HEK293 (cell line): ENCODE data around the gene ATF5.

ENCODE experiments used
- CTCF ChIA-PET: fragments of 350-600 bp; formaldehyde crosslinking; extraction: SDS; loops from one replicate; lab custom pipeline; 2021; ENCODE audit warnings: antibody characterized with exemption; lab: Yijun Ruan, JAX
- POLR2A ChIA-PET: fragments of 300-600 bp; formaldehyde crosslinking; extraction: SDS; loops from one replicate; lab custom pipeline; 2020; ENCODE audit warnings: antibody characterized with exemption, inconsistent platforms; lab: Yijun Ruan, JAX
- H3K27ac ChIP-seq: fragments of 200-500 bp; sonication (Bioruptor generic); 2 replicates; pipeline ENCODE4 v1.5.1; 2014; ENCODE audit warnings: low read depth, low read length, control low read depth, inconsistent platforms; ENCODE audit errors: extremely low read depth
- H3K36me3 ChIP-seq, 2 experiments: fragments of 200-500 bp in 1 of 2; sonication (Bioruptor generic) in 1 of 2; 1 replicate in 1 of 2; 2 replicates in 1 of 2; pipeline ENCODE4 v1.5.1; 2014 to 2017; ENCODE audit warnings: inconsistent platforms in 2 of 2, low read length in 2 of 2; ENCODE audit not compliant: control insufficient read depth in 2 of 2, insufficient read depth in 1 of 2
- H3K4me1 ChIP-seq: fragments of 200-500 bp; sonication (Bioruptor generic); 2 replicates; pipeline ENCODE4 v1.5.1; 2014; ENCODE audit warnings: mild to moderate bottlenecking, low read length, inconsistent platforms; ENCODE audit not compliant: control insufficient read depth, insufficient read depth
- H3K4me3 ChIP-seq: 2 replicates; pipeline ENCODE4 v1.5.1; 2011; ENCODE audit warnings: low read depth, mild to moderate bottlenecking, control low read depth, low read length, moderate library complexity
- H3K9me3 ChIP-seq: fragments of 200-500 bp; sonication (Bioruptor generic); 2 replicates; pipeline ENCODE4 v1.5.1; 2014; ENCODE audit warnings: low read depth, low read length, inconsistent platforms; ENCODE audit not compliant: control insufficient read depth, insufficient read depth
- FEZF1 ChIP-seq: fragments of 450-650 bp; formaldehyde crosslinking; IDR thresholded peaks from 2 replicates; pipeline ENCODE4 v1.5.1; 2016; ENCODE audit warnings: missing biosample characterization, missing genetic modification characterization
- GLI4 ChIP-seq: fragments of 450-650 bp; formaldehyde crosslinking; IDR thresholded peaks from 2 replicates; pipeline ENCODE4 v1.5.1; 2016; ENCODE audit warnings: missing biosample characterization, missing genetic modification characterization
- GLIS1 ChIP-seq: fragments of 450-650 bp; formaldehyde crosslinking; IDR thresholded peaks from 2 replicates; pipeline ENCODE4 v1.5.1; 2016; ENCODE audit warnings: missing biosample characterization, missing genetic modification characterization
- HIC1 ChIP-seq: fragments of 450-650 bp; formaldehyde crosslinking; IDR thresholded peaks from 2 replicates; pipeline ENCODE4 v1.5.1; 2016; ENCODE audit warnings: missing biosample characterization, missing genetic modification characterization
- HOXC10 ChIP-seq: sonication (generic); formaldehyde crosslinking; IDR thresholded peaks from 2 replicates; pipeline ENCODE4 v1.8.1; 2023; ENCODE audit warnings: mild to moderate bottlenecking, missing genetic modification reagents
- REPIN1 ChIP-seq: fragments of 450-650 bp; formaldehyde crosslinking; IDR thresholded peaks from 2 replicates; pipeline ENCODE4 v1.5.1; 2017; ENCODE audit warnings: missing biosample characterization, missing genetic modification characterization, low read depth
- YY2 ChIP-seq: fragments of 450-650 bp; formaldehyde crosslinking; IDR thresholded peaks from 2 replicates; pipeline ENCODE4 v1.5.1; 2016; ENCODE audit warnings: missing biosample characterization, missing genetic modification characterization
- ZBTB17 ChIP-seq: fragments of 450-650 bp; formaldehyde crosslinking; IDR thresholded peaks from 2 replicates; pipeline ENCODE4 v1.5.1; 2016; ENCODE audit warnings: missing biosample characterization, missing genetic modification characterization
- ZBTB26 ChIP-seq: fragments of 450-650 bp; formaldehyde crosslinking; optimal IDR thresholded peaks from 2 replicates; pipeline ENCODE3; 2016; ENCODE audit warnings: missing biosample characterization, mild to moderate bottlenecking, missing genetic modification characterization
- ZEB2 ChIP-seq: fragments of 450-650 bp; formaldehyde crosslinking; IDR thresholded peaks from 2 replicates; pipeline ENCODE4 v1.5.1; 2016; ENCODE audit warnings: missing biosample characterization, missing genetic modification characterization
- ZIC2 ChIP-seq: fragments of 450-650 bp; formaldehyde crosslinking; IDR thresholded peaks from 2 replicates; pipeline ENCODE4 v1.5.1; 2016; ENCODE audit warnings: missing biosample characterization, missing genetic modification characterization
- ZNF24 ChIP-seq: fragments of 450-650 bp; formaldehyde crosslinking; IDR thresholded peaks from 2 replicates; pipeline ENCODE4 v1.5.1; 2016; ENCODE audit warnings: missing biosample characterization, missing genetic modification characterization
- ZNF530 ChIP-seq: fragments of 450-650 bp; formaldehyde crosslinking; IDR thresholded peaks from 2 replicates; pipeline ENCODE4 v1.5.1; 2016; ENCODE audit warnings: low read depth, missing biosample characterization, missing genetic modification characterization
- ZNF548 ChIP-seq: fragments of 450-650 bp; formaldehyde crosslinking; IDR thresholded peaks from 2 replicates; pipeline ENCODE4 v1.5.1; 2016; ENCODE audit warnings: missing biosample characterization, missing genetic modification characterization
- ZNF558 ChIP-seq: fragments of 450-650 bp; formaldehyde crosslinking; IDR thresholded peaks from 2 replicates; pipeline ENCODE4 v1.5.1; 2016; ENCODE audit warnings: missing biosample characterization, missing genetic modification characterization
- ZNF561 ChIP-seq: fragments of 450-650 bp; IDR thresholded peaks from 2 replicates; pipeline ENCODE4 v1.5.1; 2018; ENCODE audit warnings: missing biosample characterization, missing genetic modification characterization, borderline replicate concordance
- ZNF626 ChIP-seq: fragments of 450-650 bp; sonication (Bioruptor Pico); formaldehyde crosslinking; IDR thresholded peaks from 2 replicates; pipeline ENCODE4 v1.5.1; 2018; ENCODE audit warnings: missing biosample characterization, missing genetic modification characterization, inconsistent platforms
- ZNF660 ChIP-seq: fragments of 450-650 bp; IDR thresholded peaks from 2 replicates; pipeline ENCODE4 v1.5.1; 2018; ENCODE audit warnings: missing biosample characterization, mild to moderate bottlenecking, missing genetic modification characterization
- ZNF768 ChIP-seq: fragments of 450-650 bp; formaldehyde crosslinking; IDR thresholded peaks from 2 replicates; pipeline ENCODE4 v1.5.1; 2018; ENCODE audit warnings: missing biosample characterization, mild to moderate bottlenecking, missing genetic modification characterization
- ZNF791 ChIP-seq: fragments of 450-650 bp; formaldehyde crosslinking; IDR thresholded peaks from 2 replicates; pipeline ENCODE4 v1.5.1; 2016; ENCODE audit warnings: missing biosample characterization, missing genetic modification characterization
- ZNF837 ChIP-seq: fragments of 450-650 bp; formaldehyde crosslinking; IDR thresholded peaks from 2 replicates; pipeline ENCODE4 v1.5.1; 2016; ENCODE audit warnings: missing biosample characterization, missing genetic modification characterization
- ZSCAN30 ChIP-seq: fragments of 450-650 bp; IDR thresholded peaks from 2 replicates; pipeline ENCODE4 v1.5.1; 2018; ENCODE audit warnings: missing biosample characterization, mild to moderate bottlenecking, missing genetic modification characterization, moderate library complexity
- TF ChIP-seq, protein P1 (sequence below): fragments of 450-650 bp; IDR thresholded peaks from 2 replicates; pipeline ENCODE4 v1.5.1; 2018; ENCODE audit warnings: missing biosample characterization, missing genetic modification characterization
- TF ChIP-seq, protein P2 (sequence below): fragments of 450-650 bp; formaldehyde crosslinking; IDR thresholded peaks from 2 replicates; pipeline ENCODE4; 2016; ENCODE audit warnings: missing biosample characterization, missing genetic modification characterization
- TF ChIP-seq, protein P3 (sequence below): fragments of 450-650 bp; formaldehyde crosslinking; IDR thresholded peaks from 2 replicates; pipeline ENCODE4 v1.5.1; 2016; ENCODE audit warnings: missing biosample characterization, missing genetic modification characterization, borderline replicate concordance

ATF5 gene

DNA sequence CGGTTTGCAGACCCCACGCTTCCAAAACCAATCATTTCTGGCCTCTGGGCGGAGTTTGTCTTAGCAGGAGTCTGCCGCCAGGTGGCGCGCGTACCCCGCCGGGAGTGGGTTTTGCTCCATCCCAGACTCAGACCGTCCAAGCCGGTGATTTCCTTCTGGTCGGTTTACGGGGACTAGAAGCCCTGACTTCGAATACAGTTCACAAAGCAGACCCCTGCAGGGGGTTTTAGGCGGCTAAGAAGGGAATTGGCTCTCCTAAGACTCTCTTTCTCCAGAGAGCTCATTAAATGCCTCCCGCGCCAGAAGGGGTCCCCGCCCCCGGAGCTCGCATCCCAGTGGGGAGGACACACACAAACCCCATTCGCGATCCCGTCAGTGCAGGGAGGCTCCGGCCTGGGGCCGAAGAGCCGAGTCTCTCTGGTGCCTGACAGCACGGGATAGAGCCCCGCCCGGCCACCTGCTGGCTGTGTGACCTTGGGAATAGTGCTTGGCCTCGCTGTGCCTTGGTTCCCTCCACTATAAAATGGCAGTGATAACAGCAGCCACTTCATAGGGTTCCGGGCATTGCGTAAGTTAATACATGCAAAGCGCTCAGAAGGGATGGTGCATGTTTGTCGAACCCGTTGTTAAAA is 8.9 kb downstream of the ATF5 start (continued):
- TF ChIP-seq ZNF626 (tag by site-specific recombination): no peak
- peak; percentile 11 for TF ChIP-seq ZBTB26 (tag by site-specific recombination)
- TF ChIP-seq ZSCAN30: peak; percentile 72
- no peak for TF ChIP-seq YY2 (tag by site-specific recombination)
- TF ChIP-seq ZBTB17 (tag by site-specific recombination): peak; percentile 26; the same call in 1 of the 2 replicates
- peak; percentile 19; the same call in 1 of the 2 replicates for TF ChIP-seq ZEB2 (tag by site-specific recombination)
- TF ChIP-seq ZNF558 (tag by site-specific recombination): no peak
- peak; percentile 91 for TF ChIP-seq ZNF768
- no peak for TF ChIP-seq GLI4 (tag by site-specific recombination)
- TF ChIP-seq GLIS1 (tag by site-specific recombination): peak; percentile 55
- TF ChIP-seq ZIC2 (tag by site-specific recombination): peak; percentile 89
- TF ChIP-seq, protein P1, sequence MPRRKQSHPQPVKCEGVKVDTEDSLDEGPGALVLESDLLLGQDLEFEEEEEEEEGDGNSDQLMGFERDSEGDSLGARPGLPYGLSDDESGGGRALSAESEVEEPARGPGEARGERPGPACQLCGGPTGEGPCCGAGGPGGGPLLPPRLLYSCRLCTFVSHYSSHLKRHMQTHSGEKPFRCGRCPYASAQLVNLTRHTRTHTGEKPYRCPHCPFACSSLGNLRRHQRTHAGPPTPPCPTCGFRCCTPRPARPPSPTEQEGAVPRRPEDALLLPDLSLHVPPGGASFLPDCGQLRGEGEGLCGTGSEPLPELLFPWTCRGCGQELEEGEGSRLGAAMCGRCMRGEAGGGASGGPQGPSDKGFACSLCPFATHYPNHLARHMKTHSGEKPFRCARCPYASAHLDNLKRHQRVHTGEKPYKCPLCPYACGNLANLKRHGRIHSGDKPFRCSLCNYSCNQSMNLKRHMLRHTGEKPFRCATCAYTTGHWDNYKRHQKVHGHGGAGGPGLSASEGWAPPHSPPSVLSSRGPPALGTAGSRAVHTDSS (tag by site-specific recombination): no peak
- TF ChIP-seq ZNF561: peak; percentile 72; the same call in 1 of the 2 replicates
- TF ChIP-seq ZNF660 (tag by site-specific recombination): peak; percentile 57
- TF ChIP-seq ZNF548: no peak
- no peak for TF ChIP-seq ZNF837
- TF ChIP-seq ZNF24: no peak
- TF ChIP-seq, all 188 proteins: peak for 20

- ChIA-PET CTCF (interaction anchor here (0.7 to 7.6 kb wide), 7 partner anchors 10 to 219 kb away, joined by 3 to 100 read pairs (median 18); partner anchors contain the start of genes ATF5 and NUP62), POLR2A (interaction anchor here (0.9 kb wide), 1 partner anchor 10 kb away, joined by 3 read pairs; the partner anchor contains the start of genes ATF5 and NUP62)
- no peak overlapping the region for H3K4me3 ChIP-seq
- H3K4me1 ChIP-seq: peaks cover 3% of the 10 kb centered on the region; the same call in 1 of the 2 replicates
- H3K9me3 ChIP-seq: no peaks in the 10 kb centered on the region
- no peak for TF ChIP-seq HIC1
- TF ChIP-seq REPIN1 (tag by site-specific recombination): no peak
- TF ChIP-seq, protein P2, sequence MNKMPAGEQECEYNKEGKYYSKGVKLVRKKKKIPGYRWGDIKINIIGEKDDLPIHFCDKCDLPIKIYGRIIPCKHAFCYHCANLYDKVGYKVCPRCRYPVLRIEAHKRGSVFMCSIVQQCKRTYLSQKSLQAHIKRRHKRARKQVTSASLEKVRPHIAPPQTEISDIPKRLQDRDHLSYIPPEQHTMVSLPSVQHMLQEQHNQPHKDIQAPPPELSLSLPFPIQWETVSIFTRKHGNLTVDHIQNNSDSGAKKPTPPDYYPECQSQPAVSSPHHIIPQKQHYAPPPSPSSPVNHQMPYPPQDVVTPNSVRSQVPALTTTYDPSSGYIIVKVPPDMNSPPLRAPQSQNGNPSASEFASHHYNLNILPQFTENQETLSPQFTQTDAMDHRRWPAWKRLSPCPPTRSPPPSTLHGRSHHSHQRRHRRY: no peak
- TF ChIP-seq HOXC10 (CRISPR knock-in tag): no peak
- TF ChIP-seq, protein P3, sequence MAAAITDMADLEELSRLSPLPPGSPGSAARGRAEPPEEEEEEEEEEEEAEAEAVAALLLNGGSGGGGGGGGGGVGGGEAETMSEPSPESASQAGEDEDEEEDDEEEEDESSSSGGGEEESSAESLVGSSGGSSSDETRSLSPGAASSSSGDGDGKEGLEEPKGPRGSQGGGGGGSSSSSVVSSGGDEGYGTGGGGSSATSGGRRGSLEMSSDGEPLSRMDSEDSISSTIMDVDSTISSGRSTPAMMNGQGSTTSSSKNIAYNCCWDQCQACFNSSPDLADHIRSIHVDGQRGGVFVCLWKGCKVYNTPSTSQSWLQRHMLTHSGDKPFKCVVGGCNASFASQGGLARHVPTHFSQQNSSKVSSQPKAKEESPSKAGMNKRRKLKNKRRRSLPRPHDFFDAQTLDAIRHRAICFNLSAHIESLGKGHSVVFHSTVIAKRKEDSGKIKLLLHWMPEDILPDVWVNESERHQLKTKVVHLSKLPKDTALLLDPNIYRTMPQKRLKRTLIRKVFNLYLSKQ (tag by site-specific recombination): no peak
- TF ChIP-seq ZNF791 (tag by site-specific recombination): no peak
- no peak for TF ChIP-seq FEZF1
- TF ChIP-seq ZNF530 (tag by site-specific recombination): no peak
- no peaks in the 10 kb centered on the region for H3K36me3 ChIP-seq
- H3K27ac ChIP-seq: no peak overlapping the region
Measured at GRCh38 chr19:49938662-49939061, 9.7 kb downstream of the ATF5 start.
